ENCODE data around the gene IMPACT. TPM values are rescaled to one million over a fixed set of nuclear protein-coding genes. Genes with fewer than 3 reads are reported as not detected.

The IMPACT gene
- total RNA-seq, 1 donor, result 13.6 TPM

GRCh38 chr18:24485681-24486080, 59.2 kb downstream of the IMPACT start:
- Histone ChIP-seq H3K4me1 (ENCODE audit: insufficient read depth, low read length) (peaks cover 12% of the 10 kb centered on the region), H3K27me3 (ENCODE audit: insufficient read depth, low read length) (no peaks in the 10 kb centered on the region), H3K4me3 (ENCODE audit: low read length) (no peak overlapping the region)

GRCh38 chr18:24486684-24487083, 60.2 kb downstream of the IMPACT start:
- Histone ChIP-seq H3K9me3 (ENCODE audit: low read depth, low read length) (no peaks in the 10 kb centered on the region), H3K4me3 (ENCODE audit: low read length) (no peak overlapping the region), H3K27me3 (ENCODE audit: insufficient read depth, low read length) (no peaks in the 10 kb centered on the region), H3K4me1 (ENCODE audit: insufficient read depth, low read length) (peaks cover 13% of the 10 kb centered on the region)

More at GRCh38 chr18:24485681-24486080, 59.2 kb downstream of the IMPACT start:
- H3K9me3 ChIP-seq (ENCODE audit: low read depth, low read length), result no peaks in the 10 kb centered on the region

- Histone ChIP-seq H3K9me3 (ENCODE audit: low read depth, low read length) (no peaks in the 10 kb centered on the region), H3K4me3 (ENCODE audit: low read length) (no peak overlapping the region), H3K4me1 (ENCODE audit: insufficient read depth, low read length) (peaks cover 22% of the 10 kb centered on the region), H3K27me3 (ENCODE audit: insufficient read depth, low read length) (no peaks in the 10 kb centered on the region)
Measured at GRCh38 chr18:24488824-24489493, 62.5 kb downstream of the IMPACT start.

- Histone ChIP-seq H3K4me1 (ENCODE audit: insufficient read depth, low read length) (peaks cover 10% of the 10 kb centered on the region), H3K4me3 (ENCODE audit: low read length) (no peak overlapping the region), H3K9me3 (ENCODE audit: low read depth, low read length) (no peaks in the 10 kb centered on the region), H3K27me3 (ENCODE audit: insufficient read depth, low read length) (no peaks in the 10 kb centered on the region)
Measured at GRCh38 chr18:24490539-24490938, 64.1 kb downstream of the IMPACT start.

GRCh38 chr18:24491927-24492834, 65.7 kb downstream of the IMPACT start:
- Histone ChIP-seq H3K4me1 (ENCODE audit: insufficient read depth, low read length) (peaks cover 10% of the 10 kb centered on the region), H3K4me3 (ENCODE audit: low read length) (no peak overlapping the region), H3K27me3 (ENCODE audit: insufficient read depth, low read length) (no peaks in the 10 kb centered on the region), H3K9me3 (ENCODE audit: low read depth, low read length) (no peaks in the 10 kb centered on the region)

- Histone ChIP-seq H3K4me1 (ENCODE audit: insufficient read depth, low read length) (peaks cover 10% of the 10 kb centered on the region), H3K4me3 (ENCODE audit: low read length) (no peak overlapping the region), H3K27me3 (ENCODE audit: insufficient read depth, low read length) (no peaks in the 10 kb centered on the region)
Measured at GRCh38 chr18:24494586-24494985, 68.1 kb downstream of the IMPACT start.

GRCh38 chr18:24497031-24497754, 70.7 kb downstream of the IMPACT start:
- no peak overlapping the region for H3K4me3 ChIP-seq (ENCODE audit: low read length)
- H3K9me3 ChIP-seq (ENCODE audit: low read depth, low read length), result no peaks in the 10 kb centered on the region
- no peaks in the 10 kb centered on the region for H3K27me3 ChIP-seq (ENCODE audit: insufficient read depth, low read length)
- peaks cover 4% of the 10 kb centered on the region for H3K4me1 ChIP-seq (ENCODE audit: insufficient read depth, low read length)

More at GRCh38 chr18:24494586-24494985, 68.1 kb downstream of the IMPACT start:
- H3K9me3 ChIP-seq (ENCODE audit: low read depth, low read length), result no peaks in the 10 kb centered on the region

- Histone ChIP-seq H3K9me3 (ENCODE audit: low read depth, low read length) (no peaks in the 10 kb centered on the region), H3K4me3 (ENCODE audit: low read length) (no peak overlapping the region), H3K27me3 (ENCODE audit: insufficient read depth, low read length) (no peaks in the 10 kb centered on the region)
Measured at GRCh38 chr18:24499814-24500213, 73.3 kb downstream of the IMPACT start.

GRCh38 chr18:24500217-24500616, 73.7 kb downstream of the IMPACT start:
- Histone ChIP-seq H3K4me3 (ENCODE audit: low read length) (no peak overlapping the region), H3K4me1 (ENCODE audit: insufficient read depth, low read length) (no peaks in the 10 kb centered on the region), H3K27me3 (ENCODE audit: insufficient read depth, low read length) (no peaks in the 10 kb centered on the region), H3K9me3 (ENCODE audit: low read depth, low read length) (no peaks in the 10 kb centered on the region)

More at GRCh38 chr18:24499814-24500213, 73.3 kb downstream of the IMPACT start:
- no peaks in the 10 kb centered on the region for H3K4me1 ChIP-seq (ENCODE audit: insufficient read depth, low read length)

GRCh38 chr18:24500766-24501165, 74.3 kb downstream of the IMPACT start:
- no peaks in the 10 kb centered on the region for H3K27me3 ChIP-seq (ENCODE audit: insufficient read depth, low read length)
- no peaks in the 10 kb centered on the region for H3K9me3 ChIP-seq (ENCODE audit: low read depth, low read length)
- no peaks in the 10 kb centered on the region for H3K4me1 ChIP-seq (ENCODE audit: insufficient read depth, low read length)
- no peak overlapping the region for H3K4me3 ChIP-seq (ENCODE audit: low read length)

- H3K4me3 ChIP-seq (ENCODE audit: low read length), result no peak overlapping the region
- no peaks in the 10 kb centered on the region for H3K9me3 ChIP-seq (ENCODE audit: low read depth, low read length)
- H3K27me3 ChIP-seq (ENCODE audit: insufficient read depth, low read length), result no peaks in the 10 kb centered on the region
- H3K4me1 ChIP-seq (ENCODE audit: insufficient read depth, low read length), result no peaks in the 10 kb centered on the region
Measured at GRCh38 chr18:24502667-24503523, 76.4 kb downstream of the IMPACT start.
